K562 (cell line): ENCODE measurements around the gene CTPS2. TPM values are rescaled to one million over a fixed set of nuclear protein-coding genes. Genes with fewer than 3 reads are reported as not detected.
A peak's percentile ranks its signal among the peaks of the same experiment; 100 is the strongest.

Experiments used
- BMI1 ChIP-seq: fragments of 150-350 bp; IDR thresholded peaks from 2 replicates; pipeline ENCODE4 v1.6.1; 2014; ENCODE audit warnings: low read length
- CCAR2 ChIP-seq: fragments of 200-400 bp; formaldehyde crosslinking; IDR thresholded peaks from 2 replicates; pipeline ENCODE4 v1.6.1; 2017; ENCODE audit warnings: mild to moderate bottlenecking, low read depth, low read length
- ETV5 ChIP-seq: sonication (generic); formaldehyde crosslinking; IDR thresholded peaks from 2 replicates; pipeline ENCODE4 v1.4.0; 2020; ENCODE audit warnings: low read depth, mild to moderate bottlenecking, missing genetic modification reagents
- FOXJ3 ChIP-seq: sonication (generic); formaldehyde crosslinking; IDR thresholded peaks from 2 replicates; pipeline ENCODE4 v1.4.0; 2020; ENCODE audit warnings: mild to moderate bottlenecking, missing genetic modification reagents
- HNRNPK ChIP-seq: fragments of 200-400 bp; formaldehyde crosslinking; IDR thresholded peaks from one replicate; pipeline ENCODE4 v1.6.1; 2018; ENCODE audit warnings: mild to moderate bottlenecking, low read depth, low read length; ENCODE audit not compliant: poor library complexity, severe bottlenecking
- ILF3 ChIP-seq: fragments of 450-650 bp; IDR thresholded peaks from 2 replicates; pipeline ENCODE4 v1.6.1; 2018; ENCODE audit warnings: antibody characterized with exemption, mild to moderate bottlenecking, moderate library complexity, borderline replicate concordance
- KDM2B ChIP-seq: fragments of 250-450 bp; sonication (Bioruptor Pico); IDR thresholded peaks from 2 replicates; pipeline ENCODE4 v1.8.0; 2021; ENCODE audit warnings: mild to moderate bottlenecking, moderate library complexity
- MED1 ChIP-seq: sonication (generic); formaldehyde crosslinking; IDR thresholded peaks from 2 replicates; pipeline ENCODE4 v1.8.1; 2023; ENCODE audit warnings: missing genetic modification reagents, borderline replicate concordance
- POLR3G ChIP-seq: IDR thresholded peaks from 2 replicates; pipeline ENCODE4 v1.6.1; 2011; ENCODE audit not compliant: insufficient read length, insufficient replicate concordance; ENCODE audit errors: extremely low read depth
- RBBP5 ChIP-seq: fragments of 200-600 bp; sonication (generic); IDR thresholded peaks from 2 replicates; pipeline ENCODE4 v1.6.1; 2012; ENCODE audit warnings: borderline replicate concordance, mild to moderate bottlenecking, low read length, control low read depth, inconsistent platforms; ENCODE audit not compliant: insufficient read depth, poor library complexity, severe bottlenecking
- RCOR1 ChIP-seq, 2 experiments: IDR thresholded peaks; 2 replicates each; pipeline ENCODE4 v1.6.1; 2012; ENCODE audit warnings: low read depth in 2 of 2, low read length in 2 of 2, borderline replicate concordance in 1 of 2, improper control_type of control experiment in 1 of 2
- SMAD1 ChIP-seq: fragments of 150-350 bp; IDR thresholded peaks from 2 replicates; pipeline ENCODE4 v1.6.1; 2014; ENCODE audit warnings: low read length, low read depth; ENCODE audit not compliant: partially characterized antibody
- STAG1 ChIP-seq: sonication (generic); formaldehyde crosslinking; IDR thresholded peaks from 2 replicates; pipeline ENCODE4 v1.5.0; 2020; ENCODE audit warnings: missing genetic modification reagents, borderline replicate concordance
- THAP7 ChIP-seq: fragments of 250-450 bp; sonication (Bioruptor Pico); IDR thresholded peaks from 2 replicates; pipeline ENCODE4 v1.5.0; 2021
- ZBTB7A ChIP-seq: IDR thresholded peaks from 2 replicates; pipeline ENCODE4 v1.6.1; 2011; ENCODE audit warnings: low read depth, mild to moderate bottlenecking, low read length, moderate library complexity, borderline replicate concordance; ENCODE audit not compliant: control insufficient read depth
- ZKSCAN8 ChIP-seq: fragments of 200-800 bp; sonication (Bioruptor generic); IDR thresholded peaks from 2 replicates; pipeline ENCODE4 v1.6.1; 2016; ENCODE audit warnings: missing genetic modification characterization, missing compliant biosample characterization
- ZNF232 ChIP-seq: sonication (generic); formaldehyde crosslinking; IDR thresholded peaks from 2 replicates; pipeline ENCODE4 v1.8.0; 2022; ENCODE audit warnings: mild to moderate bottlenecking, missing genetic modification reagents
- ZNF644 ChIP-seq: fragments of 200-800 bp; sonication (Bioruptor generic); IDR thresholded peaks from 2 replicates; pipeline ENCODE4 v1.6.1; 2016; ENCODE audit warnings: low read depth, missing genetic modification characterization, missing compliant biosample characterization
- polyA plus RNA-seq, 8 experiments: library from polyadenylated mRNA; depleted of rRNA in 4 of 8; stranded (reverse) in 5 of 8; unstranded in 3 of 8; fragments of >200 nt; fragmentation: Nextera tagmentation in 2 of 8; fragmentation: Illumina TruSeq in 1 of 8; extraction: Ambion mirVana in 2 of 8; extraction: Trizol in 1 of 8; gene quantifications; 2 replicates each; pipeline versions ENCODE4 v1.2.1 to v1.2.3, GENCODE V29; 2011 to 2014; ENCODE audit warnings: inconsistent platforms in 1 of 8, missing spikeins in 1 of 8
- total RNA-seq, 7 experiments: library from RNA; depleted of rRNA in 6 of 7; stranded (reverse); fragments of >200 nt in 6 of 7; fragmentation: Illumina TruSeq in 2 of 7; extraction: Trizol in 2 of 7; gene quantifications; 2 replicates each; pipeline versions ENCODE4 v1.2.1 to v1.2.3, GENCODE V29; 2011 to 2021; ENCODE audit warnings: low replicate concordance in 1 of 7
- TF ChIP-seq, protein P1 (sequence below), 2 experiments: fragments of 450-650 bp; IDR thresholded peaks; 2 replicates each; pipeline ENCODE4 v1.6.1; 2018; ENCODE audit warnings: mild to moderate bottlenecking in 2 of 2, low read depth in 1 of 2; ENCODE audit not compliant: partially characterized antibody in 2 of 2
- TF ChIP-seq, protein P2 (sequence below): sonication (generic); formaldehyde crosslinking; IDR thresholded peaks from 2 replicates; pipeline ENCODE4 v1.8.0; 2022; ENCODE audit warnings: missing genetic modification reagents, mild to moderate bottlenecking, borderline replicate concordance
- TF ChIP-seq, protein P3 (sequence below): fragments of 250-450 bp; sonication (Bioruptor Pico); IDR thresholded peaks from 2 replicates; pipeline ENCODE4 v1.4.0; 2020; ENCODE audit warnings: mild to moderate bottlenecking, moderate library complexity

Gene CTPS2
- total and polyA plus RNA-seq, 9 of the 15 experiments (the other 6 are each of a cell fraction or from before 2014, with no cell fraction given): 5.4 to 19.5 (median 14.1) TPM

DNA sequence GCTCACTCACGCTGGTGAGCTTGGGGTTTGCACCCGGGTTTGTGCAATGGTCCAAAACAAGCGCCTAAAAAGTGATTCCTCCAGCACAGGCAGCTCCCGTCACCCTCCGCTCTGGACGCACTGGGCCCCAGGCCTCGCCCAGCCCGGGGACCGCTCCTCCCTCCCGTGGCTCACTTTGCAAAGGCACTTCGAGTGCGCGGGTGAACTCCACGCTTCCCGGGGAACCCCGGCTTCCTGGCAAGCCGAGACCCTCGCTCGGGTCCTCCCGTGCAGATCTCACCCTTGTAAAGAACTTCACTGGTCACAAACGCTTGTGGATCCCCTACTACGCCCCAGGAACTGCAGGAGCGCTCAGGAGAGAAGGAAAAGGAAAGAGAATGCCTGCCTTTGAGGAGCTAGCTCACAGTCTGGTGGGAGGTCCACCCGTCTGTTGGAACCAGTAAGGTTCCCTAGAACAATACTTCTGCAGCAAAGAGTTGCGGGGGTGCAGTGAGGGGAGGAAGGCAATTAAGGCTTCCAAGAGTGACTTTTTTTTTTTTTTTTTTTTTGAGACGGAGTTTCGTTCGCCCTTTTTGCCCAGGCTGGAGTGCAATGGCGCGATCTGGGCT is at the start of gene CTPS2 (continued):
- TF ChIP-seq ZNF644 (tag): no peak
- no peak for TF ChIP-seq CCAR2
- TF ChIP-seq MED1: no peak
- no peak for TF ChIP-seq FOXJ3
- TF ChIP-seq ETV5 (CRISPR knock-in tag): no peak
- TF ChIP-seq, protein P1, sequence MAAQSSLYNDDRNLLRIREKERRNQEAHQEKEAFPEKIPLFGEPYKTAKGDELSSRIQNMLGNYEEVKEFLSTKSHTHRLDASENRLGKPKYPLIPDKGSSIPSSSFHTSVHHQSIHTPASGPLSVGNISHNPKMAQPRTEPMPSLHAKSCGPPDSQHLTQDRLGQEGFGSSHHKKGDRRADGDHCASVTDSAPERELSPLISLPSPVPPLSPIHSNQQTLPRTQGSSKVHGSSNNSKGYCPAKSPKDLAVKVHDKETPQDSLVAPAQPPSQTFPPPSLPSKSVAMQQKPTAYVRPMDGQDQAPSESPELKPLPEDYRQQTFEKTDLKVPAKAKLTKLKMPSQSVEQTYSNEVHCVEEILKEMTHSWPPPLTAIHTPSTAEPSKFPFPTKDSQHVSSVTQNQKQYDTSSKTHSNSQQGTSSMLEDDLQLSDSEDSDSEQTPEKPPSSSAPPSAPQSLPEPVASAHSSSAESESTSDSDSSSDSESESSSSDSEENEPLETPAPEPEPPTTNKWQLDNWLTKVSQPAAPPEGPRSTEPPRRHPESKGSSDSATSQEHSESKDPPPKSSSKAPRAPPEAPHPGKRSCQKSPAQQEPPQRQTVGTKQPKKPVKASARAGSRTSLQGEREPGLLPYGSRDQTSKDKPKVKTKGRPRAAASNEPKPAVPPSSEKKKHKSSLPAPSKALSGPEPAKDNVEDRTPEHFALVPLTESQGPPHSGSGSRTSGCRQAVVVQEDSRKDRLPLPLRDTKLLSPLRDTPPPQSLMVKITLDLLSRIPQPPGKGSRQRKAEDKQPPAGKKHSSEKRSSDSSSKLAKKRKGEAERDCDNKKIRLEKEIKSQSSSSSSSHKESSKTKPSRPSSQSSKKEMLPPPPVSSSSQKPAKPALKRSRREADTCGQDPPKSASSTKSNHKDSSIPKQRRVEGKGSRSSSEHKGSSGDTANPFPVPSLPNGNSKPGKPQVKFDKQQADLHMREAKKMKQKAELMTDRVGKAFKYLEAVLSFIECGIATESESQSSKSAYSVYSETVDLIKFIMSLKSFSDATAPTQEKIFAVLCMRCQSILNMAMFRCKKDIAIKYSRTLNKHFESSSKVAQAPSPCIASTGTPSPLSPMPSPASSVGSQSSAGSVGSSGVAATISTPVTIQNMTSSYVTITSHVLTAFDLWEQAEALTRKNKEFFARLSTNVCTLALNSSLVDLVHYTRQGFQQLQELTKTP (IDR thresholded peaks at IDR 0.05; ENCODE audit: low read depth in 1 of 2, partially characterized antibody in 2 of 2): no peak
- TF ChIP-seq KDM2B (CRISPR knock-in tag): no peak
- 0 out of 4 replicates have a peak, but pooled peaks of 1 of the 2 experiments have one; percentile 16 for TF ChIP-seq RCOR1 (IDR thresholded peaks at IDR 0.05; ENCODE audit: borderline replicate concordance in 1 of 2, low read depth in 2 of 2, low read length in 2 of 2)
- no peak for TF ChIP-seq ZKSCAN8
- peak; percentile 36; the same call in 1 of the 2 replicates for TF ChIP-seq ZBTB7A
- TF ChIP-seq HNRNPK: no peak
- no peak for TF ChIP-seq BMI1
- TF ChIP-seq STAG1 (CRISPR knock-in tag): no peak
- no peak for TF ChIP-seq POLR3G
- TF ChIP-seq SMAD1: no peak
- no peak for TF ChIP-seq ILF3
- TF ChIP-seq, protein P2, sequence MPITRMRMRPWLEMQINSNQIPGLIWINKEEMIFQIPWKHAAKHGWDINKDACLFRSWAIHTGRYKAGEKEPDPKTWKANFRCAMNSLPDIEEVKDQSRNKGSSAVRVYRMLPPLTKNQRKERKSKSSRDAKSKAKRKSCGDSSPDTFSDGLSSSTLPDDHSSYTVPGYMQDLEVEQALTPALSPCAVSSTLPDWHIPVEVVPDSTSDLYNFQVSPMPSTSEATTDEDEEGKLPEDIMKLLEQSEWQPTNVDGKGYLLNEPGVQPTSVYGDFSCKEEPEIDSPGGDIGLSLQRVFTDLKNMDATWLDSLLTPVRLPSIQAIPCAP (CRISPR knock-in tag): no peak
- TF ChIP-seq THAP7 (CRISPR knock-in tag): no peak
- TF ChIP-seq, protein P3, sequence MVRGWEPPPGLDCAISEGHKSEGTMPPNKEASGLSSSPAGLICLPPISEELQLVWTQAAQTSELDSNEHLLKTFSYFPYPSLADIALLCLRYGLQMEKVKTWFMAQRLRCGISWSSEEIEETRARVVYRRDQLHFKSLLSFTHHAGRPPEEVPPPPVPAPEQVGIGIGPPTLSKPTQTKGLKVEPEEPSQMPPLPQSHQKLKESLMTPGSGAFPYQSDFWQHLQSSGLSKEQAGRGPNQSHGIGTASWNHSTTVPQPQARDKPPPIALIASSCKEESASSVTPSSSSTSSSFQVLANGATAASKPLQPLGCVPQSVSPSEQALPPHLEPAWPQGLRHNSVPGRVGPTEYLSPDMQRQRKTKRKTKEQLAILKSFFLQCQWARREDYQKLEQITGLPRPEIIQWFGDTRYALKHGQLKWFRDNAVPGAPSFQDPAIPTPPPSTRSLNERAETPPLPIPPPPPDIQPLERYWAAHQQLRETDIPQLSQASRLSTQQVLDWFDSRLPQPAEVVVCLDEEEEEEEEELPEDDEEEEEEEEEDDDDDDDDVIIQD: no peak
- TF ChIP-seq ZNF232: no peak
- peak; percentile 40 for TF ChIP-seq RBBP5
